Memory B cell (primary cell): ENCODE data around the gene PTPRM.

ENCODE experiments used
- ATAC-seq: fragments of 150-1000 bp; cut with Tn5 transposase; 2 replicates; pipeline ENCODE4 v1.10.0; 2021; ENCODE audit warnings: low read depth, mild to moderate bottlenecking, moderate library complexity
- DNase-seq, 2 donors: peaks; one replicate each; pipeline ENCODE4 v3.0.0; 2022; ENCODE audit warnings: low spot score in 2 of 2
- H3K27ac Mint-ChIP-seq: one replicate; pipeline ENCODE4 v1.8.0; 2022; ENCODE audit warnings: mild to moderate bottlenecking, moderate library complexity, mixed read lengths
- H3K27me3 Mint-ChIP-seq: one replicate; pipeline ENCODE4 v1.8.0; 2022; ENCODE audit warnings: mixed read lengths
- H3K36me3 Mint-ChIP-seq: one replicate; pipeline ENCODE4 v1.8.0; 2022; ENCODE audit warnings: mild to moderate bottlenecking, mixed read lengths
- H3K4me1 Mint-ChIP-seq: one replicate; pipeline ENCODE4 v1.8.0; 2022; ENCODE audit warnings: mixed read lengths
- H3K4me3 Mint-ChIP-seq: one replicate; pipeline ENCODE4 v1.8.0; 2022; ENCODE audit warnings: mild to moderate bottlenecking, moderate library complexity, mixed read lengths
- H3K9me3 Mint-ChIP-seq: one replicate; pipeline ENCODE4 v1.8.0; 2022; ENCODE audit warnings: mixed read lengths

Gene PTPRM

DNA sequence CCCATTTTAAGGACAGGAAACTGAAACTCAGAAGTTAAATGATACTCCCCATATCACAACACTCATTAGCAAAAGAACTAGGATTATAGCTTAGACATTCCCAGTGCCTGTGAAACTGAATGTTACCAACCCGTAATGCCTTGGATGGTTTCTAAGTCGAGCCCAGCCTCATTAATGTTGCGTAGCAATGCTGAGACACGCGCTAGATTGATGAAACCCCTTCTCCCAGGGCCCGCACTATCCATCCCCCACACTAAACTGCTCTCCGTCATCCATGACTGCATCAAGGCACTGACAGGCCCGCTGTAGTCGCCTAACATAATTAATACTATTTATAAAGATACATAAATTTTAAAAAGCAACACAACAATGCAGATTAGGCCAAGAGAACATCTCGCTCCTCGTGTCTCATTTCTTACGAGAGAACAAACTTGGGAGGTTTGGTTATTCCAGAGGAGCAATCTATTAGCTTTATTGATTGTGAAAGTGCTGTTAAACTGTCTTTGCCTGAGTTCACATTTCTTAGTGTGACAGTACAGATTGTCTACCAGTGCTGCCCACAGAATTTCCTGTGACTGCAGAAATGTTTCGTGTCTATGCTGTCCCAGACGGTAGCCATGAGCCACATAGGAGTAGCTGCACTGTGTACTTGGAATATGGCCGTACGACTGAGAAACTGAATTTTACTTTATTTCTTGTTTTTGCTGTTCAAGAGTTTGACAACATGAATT lies 729.9 kb downstream of the PTPRM start:
- Mint-ChIP-seq H3K9me3 (no peaks in the 10 kb centered on the region), H3K4me3 (no peak overlapping the region), H3K27me3 (no peaks in the 10 kb centered on the region), H3K4me1 (no peaks in the 10 kb centered on the region), H3K36me3 (no peaks in the 10 kb centered on the region), H3K27ac (no peak overlapping the region)
- DNase-seq (no peak), ATAC-seq (no peak)

DNA sequence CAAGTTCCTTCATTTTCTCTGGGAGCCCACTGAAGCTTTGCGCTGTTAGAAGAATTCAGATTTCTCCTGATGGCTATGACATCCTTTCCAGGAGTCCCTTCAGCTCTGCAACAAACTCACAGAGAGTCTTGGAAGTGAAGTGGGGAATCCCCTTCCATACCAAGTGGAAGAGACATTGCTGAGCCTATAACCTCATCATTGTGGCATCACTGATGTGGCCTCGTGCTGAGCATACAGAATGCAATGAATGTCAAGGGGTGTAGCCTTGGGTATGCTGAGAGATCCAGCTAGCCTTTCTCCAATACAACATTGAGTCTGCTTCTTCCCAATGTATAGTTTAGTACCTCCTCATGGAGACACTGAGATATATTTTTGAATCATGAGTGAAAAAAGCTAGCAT lies 731.1 kb downstream of the PTPRM start:
- Mint-ChIP-seq H3K27me3 (no peaks in the 10 kb centered on the region), H3K27ac (no peak overlapping the region), H3K9me3 (no peaks in the 10 kb centered on the region), H3K36me3 (no peaks in the 10 kb centered on the region), H3K4me1 (no peaks in the 10 kb centered on the region), H3K4me3 (no peak overlapping the region)
- ATAC-seq (no peak), DNase-seq (no peak)

DNA sequence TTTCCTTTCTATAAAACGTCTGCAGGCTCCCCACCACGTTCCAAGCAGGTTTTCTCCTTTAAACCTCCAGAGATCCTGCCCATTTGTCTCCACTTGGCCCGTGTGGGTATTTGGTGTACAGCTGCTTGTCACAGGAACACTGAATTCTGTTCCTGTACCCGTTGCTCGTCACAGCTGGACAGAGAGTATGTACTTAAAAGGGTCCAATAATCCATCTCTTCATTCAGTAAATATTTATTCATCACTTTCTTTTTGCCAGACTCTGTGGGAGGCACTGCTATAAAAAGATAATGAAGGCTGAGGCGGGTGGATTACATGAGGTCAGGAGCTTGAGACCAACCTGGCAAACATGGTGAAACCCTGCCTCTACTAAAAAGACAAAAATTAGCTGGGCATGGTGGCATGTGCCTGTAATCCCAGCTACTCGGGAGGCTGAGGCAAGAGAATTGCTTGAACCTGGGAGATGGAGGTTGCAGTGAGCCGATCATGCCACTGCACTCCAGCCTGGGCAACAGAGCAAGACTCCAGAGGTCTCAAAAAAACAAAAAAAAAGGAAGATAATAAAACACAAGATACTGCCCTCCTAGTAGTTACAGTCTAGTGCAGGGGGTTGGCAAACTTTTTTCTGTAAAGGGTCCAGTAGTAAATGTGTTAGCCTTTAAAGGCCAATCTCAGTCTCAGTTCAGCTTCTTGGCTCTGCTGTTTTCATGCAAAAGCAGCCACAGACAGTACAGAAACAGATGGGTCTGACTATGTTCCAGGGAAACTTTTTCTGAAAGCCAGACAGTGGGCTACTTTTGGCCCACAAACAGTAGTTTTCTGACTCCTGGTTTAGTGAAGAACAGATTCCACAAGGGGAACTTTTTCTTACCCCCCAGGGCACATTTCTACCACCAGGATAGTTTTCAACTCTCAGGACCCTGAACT lies 732.2 kb downstream of the PTPRM start:
- Mint-ChIP-seq H3K4me1 (no peaks in the 10 kb centered on the region), H3K36me3 (no peaks in the 10 kb centered on the region), H3K4me3 (no peak overlapping the region), H3K27me3 (no peaks in the 10 kb centered on the region), H3K9me3 (no peaks in the 10 kb centered on the region), H3K27ac (no peak overlapping the region)
- ATAC-seq (no peak), DNase-seq (no peak)

DNA sequence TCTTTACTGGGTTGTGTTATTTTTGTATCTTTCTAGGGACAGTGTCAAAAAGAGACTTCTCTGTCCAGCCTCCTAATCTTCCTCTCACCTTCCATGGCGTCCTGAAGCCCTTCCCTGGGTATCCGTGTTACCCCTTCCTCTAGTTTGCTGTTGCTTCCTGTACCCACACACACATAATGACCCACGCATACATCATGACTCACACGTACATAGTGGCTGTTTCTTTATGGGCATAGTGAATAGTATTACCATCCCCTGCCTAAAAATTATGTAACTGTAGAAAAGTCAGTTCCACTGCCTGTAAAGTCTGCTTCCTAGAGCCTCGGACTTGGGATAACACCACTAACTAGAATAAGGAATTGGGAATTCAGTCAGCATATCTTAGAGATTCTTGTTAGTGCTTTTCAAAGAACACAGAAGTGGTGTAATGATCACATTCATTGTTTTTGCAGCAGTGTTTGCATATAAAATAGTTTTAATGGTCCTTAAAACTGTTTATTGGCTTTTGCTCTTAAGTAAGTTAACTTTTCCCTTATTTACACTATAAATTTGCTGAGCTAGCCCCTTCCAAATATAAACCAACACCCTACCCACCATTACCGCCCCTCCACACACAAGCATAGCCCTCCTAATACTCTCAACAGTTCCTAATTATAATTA lies 733.8 kb downstream of the PTPRM start:
- no peak for DNase-seq
- no peak overlapping the region for H3K27ac Mint-ChIP-seq
- no peaks in the 10 kb centered on the region for H3K4me1 Mint-ChIP-seq
- no peaks in the 10 kb centered on the region for H3K27me3 Mint-ChIP-seq
- H3K36me3 Mint-ChIP-seq = no peaks in the 10 kb centered on the region
- no peaks in the 10 kb centered on the region for H3K9me3 Mint-ChIP-seq
- H3K4me3 Mint-ChIP-seq = no peak overlapping the region
- no peak for ATAC-seq

DNA sequence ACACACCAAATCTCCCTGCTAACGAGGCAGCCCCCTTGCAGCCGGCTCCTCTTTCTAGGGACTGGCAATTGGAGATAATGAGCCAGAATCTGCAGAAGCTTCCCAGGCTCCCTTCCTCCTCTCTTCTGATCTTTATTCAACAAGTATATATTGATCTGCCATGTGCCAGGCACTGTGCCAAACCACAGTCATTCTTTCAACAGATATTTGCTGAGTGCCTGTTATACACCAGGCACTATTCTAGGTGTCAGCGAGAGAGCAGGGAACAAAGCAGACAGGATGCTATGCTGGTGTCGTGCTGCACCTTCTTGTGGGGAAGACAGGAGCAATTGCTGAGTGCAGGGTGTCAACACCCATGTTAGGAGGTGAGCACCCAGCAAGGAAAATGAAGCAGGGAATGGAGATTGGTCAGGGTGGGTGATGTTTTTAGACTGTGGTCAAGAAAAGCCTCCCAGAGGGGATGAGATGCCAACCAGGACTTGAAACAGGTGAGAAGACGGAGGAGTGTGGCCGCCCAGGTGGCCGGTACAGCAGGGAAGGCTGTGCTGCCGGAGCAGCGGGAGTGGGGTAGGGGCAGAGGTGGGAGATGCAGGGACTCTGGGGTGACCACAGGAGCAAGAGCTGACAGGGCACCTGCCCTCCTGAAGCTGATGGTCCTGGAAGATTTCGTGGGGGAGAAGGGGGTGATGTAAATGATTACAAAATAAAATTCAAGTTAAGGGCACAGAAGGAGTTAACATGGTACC lies 734.5 kb downstream of the PTPRM start:
- H3K27ac Mint-ChIP-seq = no peak overlapping the region
- H3K36me3 Mint-ChIP-seq = no peaks in the 10 kb centered on the region
- H3K9me3 Mint-ChIP-seq = no peaks in the 10 kb centered on the region
- no peak for ATAC-seq
- no peak overlapping the region for H3K4me3 Mint-ChIP-seq
- no peaks in the 10 kb centered on the region for H3K27me3 Mint-ChIP-seq
- no peaks in the 10 kb centered on the region for H3K4me1 Mint-ChIP-seq
- DNase-seq = no peak

DNA sequence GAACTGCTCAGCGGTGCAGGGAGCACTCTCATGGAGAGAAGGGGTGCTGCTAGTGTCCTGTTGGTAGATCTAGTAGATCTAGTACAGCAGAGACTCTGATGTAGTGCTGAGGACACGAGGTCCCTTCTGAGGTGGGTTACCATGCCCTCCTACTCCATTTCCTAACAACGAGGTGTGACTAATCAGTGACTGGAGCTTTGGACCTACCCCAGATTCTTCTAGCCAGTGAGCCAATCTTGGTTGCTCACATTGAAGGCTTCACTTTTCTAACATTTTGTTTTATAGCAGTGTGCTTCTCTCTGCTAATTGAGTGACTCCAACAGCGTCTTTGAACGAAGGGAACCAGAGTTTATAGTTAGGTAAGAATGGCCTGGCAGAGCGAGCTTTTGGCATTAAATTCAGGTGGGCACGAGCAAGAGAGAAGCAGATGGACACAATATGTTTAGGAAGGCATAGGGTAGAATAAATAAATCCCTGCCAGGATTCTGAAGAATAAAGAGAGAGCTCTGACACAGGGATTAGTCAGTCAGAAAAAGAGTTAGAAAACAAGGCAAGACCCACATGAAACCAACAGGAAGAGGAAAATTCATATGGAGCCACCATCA lies 736.1 kb downstream of the PTPRM start:
- ATAC-seq = no peak
- no peaks in the 10 kb centered on the region for H3K4me1 Mint-ChIP-seq
- DNase-seq = no peak
- no peaks in the 10 kb centered on the region for H3K36me3 Mint-ChIP-seq
- no peak overlapping the region for H3K4me3 Mint-ChIP-seq
- H3K27me3 Mint-ChIP-seq = no peaks in the 10 kb centered on the region
- no peak overlapping the region for H3K27ac Mint-ChIP-seq
- H3K9me3 Mint-ChIP-seq = no peaks in the 10 kb centered on the region

DNA sequence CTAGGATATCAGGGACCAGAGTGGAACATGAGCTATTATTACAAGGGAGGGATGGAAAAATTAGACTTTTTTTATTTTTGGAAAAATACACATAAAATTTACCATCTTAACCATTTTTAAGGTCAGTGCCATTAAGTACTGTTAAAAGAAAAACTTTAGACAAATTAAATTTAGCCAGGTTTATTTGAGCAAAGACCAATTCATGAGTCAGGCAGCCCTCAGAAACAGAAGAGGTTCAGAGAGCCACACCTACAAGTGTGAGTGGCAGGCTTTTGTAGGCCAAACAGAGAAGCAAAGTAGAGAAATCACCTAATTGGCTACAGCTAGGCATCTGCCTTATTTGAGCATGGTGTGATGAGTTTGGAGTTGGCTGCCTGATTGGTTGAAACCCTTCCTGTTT lies 740.8 kb downstream of the PTPRM start:
- Mint-ChIP-seq H3K4me3 (no peak overlapping the region), H3K4me1 (no peaks in the 10 kb centered on the region), H3K27me3 (peaks cover 2% of the 10 kb centered on the region), H3K36me3 (no peaks in the 10 kb centered on the region), H3K27ac (no peak overlapping the region), H3K9me3 (no peaks in the 10 kb centered on the region)
- no peak for ATAC-seq
- no peak for DNase-seq

DNA sequence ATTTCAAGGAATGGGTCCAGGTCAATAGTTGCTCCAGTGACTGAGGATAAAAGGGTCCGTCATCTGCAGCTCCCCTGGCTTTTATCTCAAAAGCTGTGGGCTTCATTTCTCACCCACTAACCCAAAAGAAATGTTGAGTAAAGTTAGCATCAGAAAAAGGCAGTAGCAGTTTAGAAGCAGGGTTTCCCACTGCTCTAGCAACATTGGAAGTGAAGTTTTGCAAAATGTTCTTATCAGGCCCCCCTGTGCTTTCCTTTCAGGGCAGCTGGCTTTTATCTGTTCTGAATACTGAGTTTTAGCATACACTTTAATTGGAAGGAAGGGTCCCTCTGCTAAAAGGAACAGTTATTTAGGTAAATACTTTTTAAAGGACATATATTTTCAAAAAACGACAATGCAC lies 745.9 kb downstream of the PTPRM start:
- H3K4me3 Mint-ChIP-seq = no peak overlapping the region
- ATAC-seq (no peak), DNase-seq (no peak)
- H3K27ac Mint-ChIP-seq = no peak overlapping the region
- peaks cover 6% of the 10 kb centered on the region for H3K27me3 Mint-ChIP-seq
- no peaks in the 10 kb centered on the region for H3K4me1 Mint-ChIP-seq
- H3K9me3 Mint-ChIP-seq = no peaks in the 10 kb centered on the region
- no peaks in the 10 kb centered on the region for H3K36me3 Mint-ChIP-seq

DNA sequence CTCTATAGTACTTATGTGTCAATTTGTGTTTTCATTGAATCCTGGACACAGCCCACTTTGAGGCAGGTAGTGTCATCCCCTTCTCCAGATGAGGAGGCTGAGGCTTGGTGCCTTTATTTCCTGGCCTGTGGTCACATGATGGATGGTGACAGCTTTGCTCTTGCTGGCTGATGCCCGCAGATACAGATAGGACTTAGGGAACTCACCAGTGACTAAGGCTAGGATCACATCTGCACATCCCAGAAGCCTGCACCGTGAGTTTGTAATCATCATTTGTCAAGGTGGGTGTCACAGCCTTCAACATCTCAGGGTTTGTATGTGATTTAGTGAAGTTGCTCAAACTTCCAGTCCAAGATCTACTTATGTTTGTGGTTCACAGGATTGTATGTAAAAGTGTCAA lies 747.0 kb downstream of the PTPRM start:
- no peaks in the 10 kb centered on the region for H3K36me3 Mint-ChIP-seq
- no peak overlapping the region for H3K27ac Mint-ChIP-seq
- no peaks in the 10 kb centered on the region for H3K9me3 Mint-ChIP-seq
- H3K4me1 Mint-ChIP-seq = no peaks in the 10 kb centered on the region
- DNase-seq (no peak), ATAC-seq (no peak)
- H3K27me3 Mint-ChIP-seq = peaks cover 7% of the 10 kb centered on the region
- H3K4me3 Mint-ChIP-seq = no peak overlapping the region

DNA sequence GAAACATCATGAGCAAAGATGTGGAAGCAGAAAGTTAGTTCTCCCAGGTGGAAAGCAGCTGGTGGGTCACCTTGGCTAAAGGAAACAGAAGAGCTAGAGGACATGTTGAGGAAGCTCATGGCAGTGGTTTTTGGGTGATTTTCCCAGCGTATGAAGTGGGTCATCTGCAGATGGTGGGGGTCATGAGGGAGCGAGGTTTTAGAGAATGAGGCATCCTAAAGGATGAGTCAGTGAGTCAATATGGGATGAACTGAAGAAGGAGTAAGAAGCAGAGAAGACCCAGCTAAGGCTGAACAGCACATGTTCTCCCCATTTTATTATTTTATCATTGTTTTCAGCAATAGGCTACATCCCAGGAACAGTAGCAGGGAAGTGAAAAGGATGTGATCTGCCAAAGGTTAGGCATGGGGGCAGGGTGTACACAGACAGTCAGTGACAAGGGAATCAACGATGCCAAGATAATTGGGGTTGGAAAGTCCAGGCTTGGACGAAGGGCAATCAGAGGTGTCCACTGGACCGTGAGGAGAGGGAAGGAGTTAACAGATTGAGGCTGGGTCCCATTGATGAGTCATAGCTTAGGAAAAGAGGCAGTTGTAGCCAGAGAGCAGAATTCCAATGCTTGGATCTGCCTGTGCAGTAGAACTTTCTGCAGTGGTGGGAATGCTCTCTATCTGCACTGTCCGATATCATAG lies 752.8 kb downstream of the PTPRM start:
- peaks cover 7% of the 10 kb centered on the region for H3K27me3 Mint-ChIP-seq
- no peaks in the 10 kb centered on the region for H3K36me3 Mint-ChIP-seq
- H3K27ac Mint-ChIP-seq = no peak overlapping the region
- no peaks in the 10 kb centered on the region for H3K9me3 Mint-ChIP-seq
- H3K4me1 Mint-ChIP-seq = no peaks in the 10 kb centered on the region
- no peak for ATAC-seq
- DNase-seq = no peak
- H3K4me3 Mint-ChIP-seq = no peak overlapping the region

DNA sequence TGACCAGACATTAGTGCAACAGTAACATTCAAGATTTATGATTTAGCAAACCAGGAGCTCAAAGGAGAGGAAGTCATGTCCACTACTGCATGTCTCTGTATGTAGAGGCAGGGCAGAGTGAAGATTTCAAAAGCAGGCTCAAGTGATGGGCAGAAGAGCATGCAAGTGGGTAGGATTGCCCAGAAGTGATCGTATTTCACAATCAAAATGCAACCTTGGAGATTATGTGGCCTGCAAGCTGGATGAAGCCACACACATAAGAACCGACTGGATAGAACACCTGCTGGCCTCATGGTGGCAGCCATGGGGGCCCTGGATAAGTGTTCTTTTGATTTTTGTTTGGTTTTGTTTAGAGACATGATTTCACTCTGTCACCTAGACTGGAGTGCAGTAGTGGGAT lies 755.4 kb downstream of the PTPRM start:
- H3K27ac Mint-ChIP-seq = no peak overlapping the region
- no peak for ATAC-seq
- H3K9me3 Mint-ChIP-seq = peaks cover 3% of the 10 kb centered on the region
- no peaks in the 10 kb centered on the region for H3K36me3 Mint-ChIP-seq
- no peaks in the 10 kb centered on the region for H3K4me1 Mint-ChIP-seq
- no peak overlapping the region for H3K4me3 Mint-ChIP-seq
- DNase-seq = no peak
- H3K27me3 Mint-ChIP-seq = peaks cover 3% of the 10 kb centered on the region

DNA sequence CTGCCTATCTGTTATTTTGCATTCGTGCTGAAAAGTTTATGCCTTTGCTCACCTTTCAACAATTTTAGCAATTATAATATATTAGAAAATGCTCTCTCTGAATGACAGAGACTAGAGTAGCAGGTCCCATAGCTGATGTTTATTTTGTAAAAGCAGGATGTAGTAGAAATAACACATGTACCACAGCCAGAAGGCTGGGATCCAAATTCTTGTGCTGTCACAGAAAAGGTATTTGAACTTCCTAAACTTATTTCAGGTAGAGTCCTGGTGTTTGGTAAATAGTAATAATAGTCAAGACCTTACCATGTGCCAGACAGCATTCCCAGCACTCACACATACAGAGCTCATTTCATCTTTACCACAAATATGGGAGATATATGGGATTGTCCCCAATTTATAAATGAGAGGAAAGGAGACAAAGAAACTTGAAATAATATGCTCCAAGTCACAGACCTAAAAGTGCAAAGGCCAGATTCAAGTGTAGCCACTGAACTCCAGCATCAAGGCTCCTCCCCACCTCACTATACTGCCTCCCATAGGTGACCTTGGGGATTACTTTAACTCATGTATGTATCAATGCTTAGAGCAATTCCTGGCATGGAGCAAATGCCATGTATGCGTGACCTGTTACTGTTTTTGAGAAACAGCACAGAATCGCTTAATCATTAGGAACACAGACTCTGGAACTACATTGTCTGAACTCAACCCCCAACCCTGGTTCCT lies 757.4 kb downstream of the PTPRM start:
- H3K27ac Mint-ChIP-seq = no peak overlapping the region
- ATAC-seq (no peak), DNase-seq (no peak)
- H3K27me3 Mint-ChIP-seq = peaks cover 1% of the 10 kb centered on the region
- H3K4me1 Mint-ChIP-seq = no peaks in the 10 kb centered on the region
- H3K36me3 Mint-ChIP-seq = no peaks in the 10 kb centered on the region
- no peak overlapping the region for H3K4me3 Mint-ChIP-seq
- peaks cover 3% of the 10 kb centered on the region for H3K9me3 Mint-ChIP-seq
